22Rv1 (cell line): ENCODE results near the gene BNC2.

Source experiments
- CTCF ChIP-seq: fragments of 450-650 bp; IDR thresholded peaks from 2 replicates; pipeline ENCODE4 v1.5.1; 2017; ENCODE audit warnings: mild to moderate bottlenecking
- ZFX ChIP-seq: fragments of 450-650 bp; IDR thresholded peaks from 2 replicates; pipeline ENCODE4 v1.6.1; 2017; ENCODE audit warnings: antibody characterized with exemption, borderline replicate concordance

- TF ChIP-seq CTCF, result no peak
- no peak for TF ChIP-seq ZFX
Observed at GRCh38 chr9:16527573-16527972, 342.9 kb downstream of the BNC2 start.
